GM18511 (cell line): ENCODE measurements around the gene CCDC33.

Experiments used
- ATAC-seq: cut with Tn5 transposase; IDR thresholded peaks from one replicate; pipeline ENCODE4 v1.9.1; 2021; ENCODE audit warnings: mild to moderate bottlenecking, moderate library complexity; ENCODE audit not compliant: unreplicated experiment

CCDC33 gene

DNA sequence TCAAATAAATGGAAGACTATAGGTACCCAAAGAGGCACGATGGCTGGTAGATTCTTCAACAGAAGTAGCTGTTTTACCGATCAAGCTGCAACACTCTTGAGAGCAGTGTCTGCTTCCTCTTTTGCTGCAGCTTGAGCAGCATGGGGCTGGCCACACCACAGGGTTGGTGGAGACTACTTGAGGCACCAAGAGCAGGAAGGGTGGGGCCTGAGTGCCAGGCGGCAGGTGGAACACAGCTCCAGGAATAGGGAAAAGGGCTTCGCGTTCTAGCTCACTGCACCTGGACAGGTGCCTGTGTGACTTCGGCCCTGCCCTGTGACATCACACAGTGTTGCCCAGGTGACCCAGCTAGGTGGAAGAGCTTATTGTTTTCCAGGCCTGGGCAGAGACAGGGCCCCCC, at the start of gene CCDC33:
CCDC33 (plus strand) TSS at position 365 of the 400 bp plus-strand sequence. CDS start 394 bp downstream, outside the sequence.
- ATAC-seq: no peak

DNA sequence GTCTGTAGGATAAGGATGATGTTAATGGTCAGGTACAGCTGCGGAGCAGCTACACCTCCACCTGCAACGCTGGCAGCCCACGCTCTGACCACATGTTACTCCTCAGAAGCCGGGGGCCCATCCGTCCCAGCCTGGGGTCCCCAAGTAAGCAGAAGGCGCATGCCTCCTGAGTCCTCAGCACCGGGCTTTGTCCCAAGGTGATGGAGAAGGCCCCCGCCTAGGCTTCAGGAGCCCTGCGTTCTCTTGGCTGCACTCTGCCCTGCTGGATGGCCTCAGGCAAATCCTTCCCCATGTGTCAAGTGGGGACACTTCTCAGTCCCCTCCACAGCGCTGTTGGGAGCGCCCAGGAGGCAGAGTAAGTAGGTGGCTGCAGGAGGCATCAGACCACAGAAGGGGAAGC, 47.9 kb upstream of the CCDC33 start:
- ATAC-seq: no peak

DNA sequence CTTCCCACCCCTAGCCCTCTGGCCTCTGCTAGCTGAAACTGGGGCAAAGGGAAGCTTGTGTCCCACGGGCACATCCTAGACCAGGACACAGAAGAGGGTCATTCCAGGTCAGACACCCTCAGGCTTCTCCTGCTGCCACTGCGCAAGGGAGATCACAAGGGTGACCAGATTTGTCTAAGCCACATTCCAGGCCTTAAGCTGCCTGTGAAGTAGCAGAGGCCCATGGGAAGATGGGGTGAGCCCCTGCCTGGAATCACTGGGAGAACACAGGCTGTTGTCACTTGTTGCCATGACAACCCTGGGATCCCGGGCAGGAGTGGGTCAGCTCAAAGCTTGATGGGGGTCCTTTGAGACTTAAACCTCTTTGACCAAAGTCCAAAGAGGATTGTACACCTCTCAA, 44.3 kb upstream of the CCDC33 start:
- no peak for ATAC-seq

DNA sequence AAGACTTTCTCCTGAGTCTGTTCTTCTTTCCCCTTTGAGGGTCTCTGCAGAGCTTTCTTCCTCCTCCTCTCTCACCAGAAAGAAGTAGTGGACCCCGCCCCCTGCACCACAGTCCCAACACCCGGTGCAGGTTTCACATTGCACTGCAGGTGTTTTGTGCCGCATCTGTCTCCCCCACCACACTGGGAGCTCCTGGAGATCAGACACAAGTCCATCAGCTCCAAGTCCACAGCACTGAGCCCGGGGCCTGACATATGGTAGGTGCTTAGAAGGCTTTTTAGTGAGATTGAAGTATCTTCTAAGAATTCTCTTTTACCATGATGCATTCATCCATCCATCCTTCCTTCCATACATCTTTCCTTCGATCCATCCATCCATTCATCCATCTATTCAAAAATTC, 43.4 kb upstream of the CCDC33 start:
- ATAC-seq: no peak

DNA sequence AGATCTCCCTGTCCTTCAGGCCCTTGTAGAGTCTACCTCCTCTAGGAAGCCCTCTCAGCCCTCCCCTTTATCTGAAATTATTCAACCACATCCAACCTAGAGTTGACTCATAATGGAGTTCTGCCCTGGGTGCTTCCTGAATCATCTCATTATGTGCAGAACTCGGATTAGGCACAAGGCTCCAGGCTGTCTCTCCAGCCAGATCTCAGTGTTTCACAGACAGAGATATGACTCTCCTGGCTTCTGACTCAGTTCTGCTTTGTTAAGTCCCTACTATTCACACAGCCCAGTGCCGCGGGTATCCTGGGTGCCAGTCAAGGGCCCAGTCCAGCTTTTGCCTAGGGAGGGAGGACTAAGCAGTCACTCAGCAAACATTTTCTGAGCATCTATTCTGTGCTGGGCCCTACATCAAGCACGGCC, 42.8 kb upstream of the CCDC33 start:
- ATAC-seq: no peak

DNA sequence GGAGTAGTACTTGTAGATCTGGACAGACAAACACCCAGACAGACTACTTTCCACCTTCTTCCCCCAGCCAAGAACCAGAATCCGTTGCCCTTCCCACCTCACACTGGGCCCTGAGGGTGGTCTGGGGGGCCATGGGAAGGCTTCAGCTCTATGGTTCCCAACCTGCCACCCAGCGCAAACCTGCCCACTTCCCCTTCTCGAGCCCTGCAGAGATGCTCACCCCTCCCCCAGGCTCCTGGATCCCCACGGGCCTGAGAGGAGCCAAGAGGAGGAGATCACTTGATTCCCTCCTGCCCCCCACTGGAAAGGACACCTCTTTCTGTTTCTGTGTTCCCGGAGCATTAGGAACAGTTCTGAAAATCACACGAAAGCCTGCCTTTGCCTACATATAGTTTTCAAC, 42.2 kb upstream of the CCDC33 start:
- ATAC-seq: no peak

DNA sequence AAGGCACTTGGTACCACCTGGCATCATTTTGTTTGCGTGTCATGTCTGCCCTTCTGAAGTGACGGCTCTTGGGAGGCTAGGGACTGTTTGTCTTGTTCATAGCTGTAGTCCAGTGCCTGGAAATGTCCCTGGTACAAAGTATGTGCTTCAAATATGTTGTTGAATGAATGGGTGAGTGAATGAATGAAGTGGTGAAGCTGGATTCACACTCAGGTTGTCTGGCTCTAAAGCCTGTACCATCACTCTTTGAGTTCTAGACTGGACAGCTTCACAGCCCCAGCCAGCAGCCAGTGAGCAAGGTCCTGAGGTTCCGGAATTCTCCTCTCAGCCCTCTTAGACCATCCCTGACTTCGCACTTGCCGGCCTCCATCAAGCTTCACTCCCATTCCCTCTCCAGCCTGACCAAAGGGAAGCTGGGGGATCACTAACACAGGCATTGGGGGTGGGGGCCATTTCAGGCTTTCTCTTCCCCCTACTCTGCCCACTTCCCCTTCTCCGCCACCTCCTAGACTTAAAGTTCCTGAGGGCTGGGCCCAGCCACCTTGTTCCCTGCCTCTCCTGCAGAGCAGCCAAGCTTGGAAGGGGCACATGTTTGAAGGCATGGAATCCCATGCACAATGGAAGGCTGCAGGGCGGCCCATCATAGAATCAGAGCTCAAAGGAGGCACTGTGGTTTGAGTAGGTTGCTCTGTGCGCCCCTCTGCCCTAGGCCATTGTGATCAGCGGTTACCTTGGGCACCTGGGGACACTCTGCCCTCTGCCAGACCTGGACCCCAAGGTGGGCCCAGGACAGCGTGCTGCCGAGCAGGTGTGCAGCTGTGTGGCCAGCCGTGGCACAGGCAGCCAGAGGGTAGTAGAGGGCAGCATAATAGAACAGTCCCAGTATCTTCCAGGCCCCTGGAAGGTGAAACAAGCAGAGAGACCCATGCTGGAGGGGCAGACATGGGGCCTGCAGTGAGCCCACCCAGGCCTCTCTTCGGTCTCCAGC, 41.3 kb upstream of the CCDC33 start:
- no peak for ATAC-seq

DNA sequence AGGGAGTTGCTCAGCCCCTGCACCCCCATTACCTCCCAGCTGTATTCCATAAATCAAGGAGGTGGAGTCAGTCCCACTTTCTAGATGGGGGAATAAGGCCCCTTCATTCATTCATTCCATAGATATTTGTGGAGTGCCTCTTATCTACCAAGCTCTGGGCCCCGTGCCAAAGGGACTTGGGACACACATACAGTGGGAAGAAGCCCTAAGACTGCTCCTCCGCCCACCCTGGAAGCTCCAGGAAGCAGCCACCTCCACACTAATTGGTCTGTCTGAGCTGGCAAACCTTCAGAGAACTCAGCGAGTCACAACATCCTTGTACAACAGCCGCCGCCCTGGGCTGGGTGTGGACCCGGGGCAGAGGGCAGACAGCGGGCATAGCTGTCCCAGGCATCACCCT, 40.0 kb upstream of the CCDC33 start:
- no peak for ATAC-seq

DNA sequence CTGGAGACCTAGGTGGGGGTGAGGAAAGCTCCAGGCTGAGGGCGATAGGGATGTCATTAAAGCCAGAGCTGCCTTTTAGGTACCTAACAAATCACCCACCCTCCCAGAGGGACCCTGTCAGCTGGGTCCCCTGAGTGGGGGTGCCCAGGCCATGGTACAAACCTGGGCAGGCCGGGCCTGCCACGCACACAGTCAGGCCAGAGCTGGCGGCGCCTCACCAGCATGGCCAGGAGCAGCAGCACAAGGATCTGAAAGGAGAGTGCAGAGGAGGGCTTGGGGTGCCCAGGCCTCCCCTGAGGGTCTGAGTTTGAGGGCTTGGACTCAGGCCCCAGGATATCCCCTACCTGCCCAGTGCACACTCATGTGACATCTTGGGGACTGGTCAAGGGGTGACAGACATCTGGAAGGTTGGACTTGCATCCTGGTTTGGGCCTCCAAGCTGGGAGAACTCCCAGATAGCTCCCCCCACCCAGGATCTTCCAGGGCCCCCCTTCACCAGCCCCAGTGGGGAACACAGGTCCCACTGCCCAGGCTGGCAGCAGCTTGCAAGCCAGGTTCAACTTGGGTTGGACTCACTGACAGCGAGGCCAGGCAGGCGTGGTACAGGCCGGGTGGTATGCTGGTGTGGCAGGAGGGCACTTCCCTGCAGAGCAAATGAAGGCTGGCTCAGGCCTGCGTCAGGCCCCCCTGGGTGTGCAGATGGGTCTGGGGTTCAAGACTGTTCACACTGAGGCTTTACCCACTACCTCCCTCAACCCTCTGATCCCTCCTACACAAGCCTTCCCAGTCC, 38.8 kb upstream of the CCDC33 start:
- ATAC-seq: no peak

DNA sequence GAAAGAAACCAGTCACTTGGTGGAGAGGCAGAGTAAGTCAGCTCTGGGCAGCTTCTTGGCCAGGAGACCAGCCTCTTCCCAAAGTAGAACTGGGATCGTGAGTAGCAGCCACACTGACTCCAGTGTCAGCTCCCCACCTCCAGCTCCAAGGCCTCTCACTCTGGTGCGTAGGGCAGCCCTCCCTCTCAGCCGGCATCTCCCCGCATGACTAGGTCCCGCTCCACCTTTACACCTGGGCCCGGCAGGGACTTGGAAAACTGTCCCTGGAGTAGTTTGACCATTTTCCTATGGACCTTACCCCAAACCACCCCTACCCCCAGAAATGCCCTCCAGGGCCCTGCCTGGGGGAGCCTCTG, 36.9 kb upstream of the CCDC33 start:
- no peak for ATAC-seq

DNA sequence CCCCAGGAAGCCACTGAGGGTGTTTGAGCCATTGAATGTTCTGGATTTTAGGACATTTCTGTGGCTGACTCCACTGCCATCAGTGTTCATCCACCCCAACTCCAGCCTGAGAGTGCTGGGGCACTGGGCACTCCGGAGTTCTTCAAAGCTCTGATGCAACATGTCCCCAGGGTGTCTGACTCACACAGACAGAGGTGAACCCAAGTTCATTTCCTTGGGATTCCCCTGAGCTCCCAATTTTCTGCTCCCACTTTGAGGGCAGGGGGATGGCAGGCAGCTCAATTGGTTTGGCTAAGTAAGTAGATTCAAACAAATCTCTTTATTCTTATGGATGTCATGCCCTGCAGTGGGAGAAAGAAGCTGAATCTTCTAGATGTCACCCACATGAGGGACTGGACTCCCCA, 35.7 kb upstream of the CCDC33 start:
- no peak for ATAC-seq

DNA sequence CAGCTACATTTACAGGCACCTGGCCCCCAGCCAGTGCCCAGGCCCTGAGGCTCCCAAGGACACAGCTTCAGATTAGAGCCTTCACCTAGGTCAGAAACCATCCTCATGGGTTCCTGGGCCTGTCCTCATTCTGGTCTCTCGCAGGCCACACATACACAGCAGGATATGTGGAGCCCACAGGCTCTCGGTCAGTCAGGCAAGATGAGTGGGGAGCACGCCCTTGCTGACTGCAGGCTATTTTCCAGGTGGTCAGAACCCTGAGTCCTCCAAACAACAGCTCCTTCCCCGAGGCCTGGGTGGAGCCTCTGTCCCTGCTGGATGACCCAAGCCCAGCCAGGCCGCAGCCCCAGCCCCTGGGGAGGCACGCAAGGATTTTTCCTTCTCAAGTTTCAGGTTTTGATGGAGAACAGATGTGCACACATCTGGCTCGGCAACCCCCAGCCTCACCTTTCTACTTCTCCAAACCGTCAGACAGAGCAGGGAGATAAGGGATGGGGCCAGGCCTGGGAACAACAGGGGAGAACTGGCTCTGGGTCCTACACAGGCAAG, 35.2 kb upstream of the CCDC33 start:
- ATAC-seq: no peak

DNA sequence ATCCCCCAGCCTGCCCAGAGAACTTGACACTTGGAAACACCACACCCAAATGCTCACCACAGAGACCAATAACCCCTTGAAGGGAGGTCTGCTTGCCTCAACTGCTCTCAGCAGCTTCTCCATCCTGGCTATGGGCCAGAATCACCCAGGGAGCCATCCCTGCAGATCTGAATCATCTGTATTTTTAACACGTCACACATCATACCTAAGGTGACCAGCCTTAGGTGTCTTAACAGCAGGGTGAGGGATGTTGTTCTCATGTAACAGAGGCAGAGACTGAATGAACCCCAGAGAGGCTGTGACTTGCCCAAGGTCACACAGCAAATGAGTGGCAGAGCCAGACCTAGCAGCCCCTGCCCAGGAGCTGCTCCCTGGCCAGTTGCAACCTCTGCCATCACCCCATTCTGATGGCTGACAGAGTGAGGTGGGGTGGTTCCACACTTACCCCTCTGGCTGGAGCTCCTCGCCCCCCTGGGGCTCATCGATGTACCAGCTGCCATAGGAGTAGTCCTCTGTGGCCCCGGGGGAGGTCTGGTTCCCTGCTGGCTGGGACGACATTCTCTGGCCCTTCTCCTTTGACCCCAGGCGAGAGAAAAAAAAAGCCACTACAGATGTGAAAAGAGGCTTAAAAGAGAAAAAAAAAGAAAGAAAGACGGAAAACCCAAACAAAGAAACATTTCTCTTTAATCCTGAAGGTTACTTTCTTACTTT, 34.3 kb upstream of the CCDC33 start:
- no peak for ATAC-seq

DNA sequence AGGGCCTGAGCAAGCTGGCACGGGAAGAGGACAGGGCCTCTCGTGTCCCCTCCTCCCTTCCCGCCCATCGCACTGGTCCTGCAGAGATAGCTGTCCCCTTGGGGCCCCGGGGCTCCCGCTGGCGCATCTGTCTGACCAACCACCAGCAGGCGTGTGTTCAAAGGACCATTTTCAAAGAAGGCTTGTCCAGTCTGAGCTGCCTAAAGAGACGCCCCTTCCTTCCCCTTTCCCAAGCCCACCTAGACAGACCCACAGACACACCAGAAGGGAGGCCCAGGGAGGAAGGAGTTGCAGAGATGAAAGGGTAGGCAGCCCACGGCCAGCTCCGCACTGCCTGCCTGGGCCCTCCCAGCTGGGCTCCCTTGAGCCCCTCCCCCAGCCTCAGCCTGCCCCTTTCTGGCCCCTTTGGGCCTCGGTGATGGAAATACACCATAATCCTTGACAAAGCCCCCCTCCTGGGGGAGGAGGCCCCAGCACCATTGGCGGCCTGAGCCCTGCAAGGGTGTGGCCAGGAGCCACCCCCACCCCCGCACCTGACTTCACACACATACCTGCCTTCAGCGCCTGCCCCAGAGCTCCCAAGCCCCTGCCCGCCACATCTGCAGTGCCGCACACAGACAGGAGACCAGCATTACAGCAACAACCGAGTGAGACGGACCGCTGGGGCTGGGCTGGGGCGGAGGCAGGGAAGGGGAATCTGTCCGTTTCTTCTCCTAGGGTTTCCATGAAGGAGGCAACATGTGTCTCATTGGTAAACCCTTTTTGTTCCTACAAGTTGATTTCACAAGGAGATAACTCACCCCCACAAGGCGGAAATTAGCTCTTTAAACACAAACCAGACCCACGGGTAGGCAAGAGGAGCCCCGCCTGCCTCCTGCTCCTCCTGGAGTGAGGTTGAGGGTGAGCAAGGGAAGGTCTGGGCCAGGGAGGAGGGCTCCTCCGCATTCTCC, 33.4 kb upstream of the CCDC33 start, which contains the start of gene STRA6:
STRA6 (minus strand) TSS at position 336 of the 950 bp plus-strand sequence. CDS start 520 bp downstream, outside the sequence.
- no peak for ATAC-seq

DNA sequence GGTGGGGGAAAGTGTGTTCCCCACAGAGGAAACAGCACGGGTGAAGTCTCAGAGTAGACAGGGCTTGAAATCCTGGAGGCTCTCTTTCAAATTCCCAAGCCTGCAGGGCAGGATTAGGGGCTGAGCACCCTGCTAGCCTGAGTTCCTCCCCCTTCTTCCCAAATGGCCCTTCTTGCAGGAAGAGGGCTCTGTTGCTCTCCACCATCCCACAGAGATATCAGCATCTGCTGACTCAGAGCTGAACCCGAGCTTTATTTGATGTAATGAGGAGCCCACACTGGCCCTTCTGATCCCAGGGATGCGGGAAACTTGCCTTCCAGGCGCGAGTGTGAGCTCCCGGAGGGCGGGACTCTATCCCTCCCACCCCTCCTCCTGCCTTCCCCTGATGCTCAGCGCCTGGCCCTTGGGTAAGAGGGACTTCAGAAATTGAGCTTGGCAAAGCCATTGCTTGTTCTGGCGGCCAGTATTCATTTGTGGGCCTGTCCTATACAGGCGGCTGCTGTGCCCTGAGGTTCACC, 32.2 kb upstream of the CCDC33 start:
- ATAC-seq: no peak

DNA sequence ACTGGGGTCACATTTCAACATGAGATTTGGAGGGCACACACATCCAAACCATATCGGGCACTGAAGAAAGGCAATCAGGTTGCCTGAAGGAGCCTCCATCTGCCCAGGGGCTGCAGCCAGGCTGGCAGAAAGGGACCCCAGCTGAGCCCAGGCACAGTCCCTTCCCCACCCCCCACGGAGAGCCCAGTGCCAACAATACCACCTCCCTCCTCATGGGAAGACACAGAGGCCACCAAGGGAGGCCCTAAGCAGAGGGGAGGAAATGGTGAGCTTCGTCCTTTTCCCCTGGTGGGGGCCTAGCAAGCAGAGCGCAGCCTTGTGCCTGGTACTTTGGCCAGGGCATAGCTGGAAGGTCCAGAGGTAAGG, 30.6 kb upstream of the CCDC33 start:
- no peak for ATAC-seq

DNA sequence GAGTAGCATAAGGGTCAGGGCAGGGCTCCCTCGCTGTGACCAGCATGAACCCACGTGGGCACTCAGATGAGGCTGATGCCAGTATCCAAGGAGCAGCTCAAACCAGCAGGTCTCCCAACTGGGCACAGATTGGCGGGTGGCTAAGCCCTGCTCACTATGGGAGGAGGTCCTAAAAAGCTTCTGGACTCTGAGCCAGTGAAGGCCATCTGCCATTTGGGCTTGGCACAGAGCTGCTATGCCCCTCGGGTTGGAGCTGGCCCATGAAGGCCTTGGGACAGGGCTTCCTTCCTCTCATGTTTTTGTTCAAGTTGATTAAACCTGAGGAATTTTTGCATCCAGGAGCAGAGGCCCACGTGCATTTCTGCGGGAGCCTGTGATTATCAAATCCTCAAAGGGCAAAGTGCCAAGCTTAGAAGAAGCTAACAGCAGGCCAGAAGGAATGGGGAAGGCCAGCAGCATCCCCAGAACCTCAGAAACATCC, 29.3 kb upstream of the CCDC33 start:
- ATAC-seq: no peak

DNA sequence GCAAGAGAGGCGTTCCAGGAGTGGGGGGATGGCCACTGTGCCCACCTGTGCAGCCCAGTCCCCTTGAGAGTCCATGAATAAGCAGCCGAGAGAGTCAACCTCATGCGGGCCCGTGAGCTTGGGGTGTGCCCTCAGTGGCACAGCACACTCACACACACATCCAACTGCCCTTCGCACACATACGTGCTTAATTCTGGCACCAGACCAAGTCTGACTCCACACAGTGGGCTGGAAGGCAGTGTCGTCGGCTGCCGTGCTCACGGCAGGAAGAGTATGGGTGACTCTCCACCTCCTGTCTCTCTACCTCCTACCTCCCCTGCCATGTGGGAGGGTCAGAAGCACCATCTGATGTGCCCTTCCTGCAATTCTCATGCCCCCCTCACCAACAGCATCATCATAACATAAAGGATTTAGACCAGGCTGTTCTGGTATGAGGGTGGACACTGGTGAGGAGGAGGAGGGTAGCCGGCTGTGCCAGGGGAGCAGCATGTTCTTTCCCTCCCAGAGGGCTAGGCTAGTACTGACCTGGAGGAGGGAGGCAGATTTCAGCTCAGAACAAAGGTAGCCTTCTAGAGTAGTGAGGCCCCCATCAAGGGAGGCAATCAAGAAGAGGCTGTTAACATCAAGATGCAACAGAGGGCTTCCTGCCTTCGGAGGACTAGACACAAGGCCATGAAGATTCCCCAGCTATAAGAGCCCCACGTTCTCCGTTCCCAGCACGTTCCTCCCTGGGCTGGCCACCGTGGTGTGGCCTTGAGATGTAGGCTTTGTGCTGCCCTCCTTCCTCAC, 28.3 kb upstream of the CCDC33 start:
- ATAC-seq: no peak

DNA sequence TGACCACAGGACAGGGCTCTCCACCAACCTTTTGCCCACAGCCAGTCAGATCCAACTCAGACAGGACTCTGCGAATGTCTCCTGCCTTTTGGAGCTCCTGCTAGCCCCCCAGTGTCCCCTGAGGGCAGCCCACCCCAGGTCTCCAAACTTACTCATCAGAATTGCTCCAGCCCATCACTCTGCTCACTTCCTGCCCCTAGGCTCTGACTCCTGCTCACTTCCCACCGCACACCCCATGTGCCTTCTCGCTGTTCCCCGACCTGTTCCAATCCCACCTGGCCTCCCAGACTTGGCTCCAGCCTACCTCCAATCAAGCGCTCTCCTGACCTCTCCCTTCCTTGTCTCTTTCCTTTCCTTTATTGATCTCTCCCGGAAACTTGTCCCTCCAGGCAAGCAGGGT, 27.6 kb upstream of the CCDC33 start:
- ATAC-seq: no peak
